Omental fat pad (tissue), 4 donors: ENCODE results near the gene DOK6. TPM values are rescaled to one million over a fixed set of nuclear protein-coding genes. Genes with fewer than 3 reads are reported as not detected.

Experiments
- ATAC-seq: fragments of 150-250 bp; one replicate; pipeline ENCODE4 v1.9.1; 2016; ENCODE audit warnings: mild to moderate bottlenecking, moderate library complexity; ENCODE audit not compliant: low FRiP score
- DNase-seq: peaks from one replicate; pipeline ENCODE4 v3.0.0-alpha.2; 2019; ENCODE audit warnings: low spot score
- CTCF ChIP-seq, 3 donors: fragments of 450-650 bp; IDR thresholded peaks; one replicate each; pipeline ENCODE4 v1.5.1; 2016 to 2017; ENCODE audit warnings: antibody characterized with exemption in 3 of 3, mild to moderate bottlenecking in 3 of 3, moderate library complexity in 2 of 3
- total RNA-seq, 4 donors: library from RNA; depleted of rRNA; stranded (reverse); fragments of >200 nt; gene quantifications; one replicate each; pipeline ENCODE4 v1.1.0, GENCODE V29; 2016

DOK6 gene
- total RNA-seq, 4 donors from 2014 or later: 0.19 to 2.7 (median 1.5) TPM

- TF ChIP-seq CTCF (IDR thresholded peaks at IDR 0.05): no peak
- no peak for ATAC-seq
- no peak for DNase-seq
These were observed 196.9 kb downstream of the DOK6 start for GRCh38 chr18:69597561-69597960.

GRCh38 chr18:69599377-69599776, 198.7 kb downstream of the DOK6 start:
- no peak for TF ChIP-seq CTCF (IDR thresholded peaks at IDR 0.05)
- DNase-seq: no peak
- ATAC-seq: no peak

GRCh38 chr18:69612242-69612641, 211.6 kb downstream of the DOK6 start:
- DNase-seq: no peak
- no peak for ATAC-seq
- TF ChIP-seq CTCF (IDR thresholded peaks at IDR 0.05): no peak

GRCh38 chr18:69616114-69616513, 215.4 kb downstream of the DOK6 start:
- no peak for DNase-seq
- TF ChIP-seq CTCF (IDR thresholded peaks at IDR 0.05): no peak

GRCh38 chr18:69617408-69617807, 216.7 kb downstream of the DOK6 start:
- TF ChIP-seq CTCF (IDR thresholded peaks at IDR 0.05): no peak
- DNase-seq (no peak), ATAC-seq (no peak)

More at GRCh38 chr18:69616114-69616513, 215.4 kb downstream of the DOK6 start:
- no peak for ATAC-seq

GRCh38 chr18:69617888-69618287, 217.2 kb downstream of the DOK6 start:
- no peak for DNase-seq

More at GRCh38 chr18:69617888-69618287, 217.2 kb downstream of the DOK6 start:
- ATAC-seq: no peak
- no peak for TF ChIP-seq CTCF (IDR thresholded peaks at IDR 0.05)
